Heart left ventricle (tissue), 13 donors: Measurements from ENCODE around the gene COX7A2L.

ENCODE experiments used
- POLR2A ChIP-seq, 2 donors: fragments of 450-650 bp; IDR thresholded peaks; one replicate each; pipeline ENCODE4 v1.6.1; 2017; ENCODE audit warnings: antibody characterized with exemption in 2 of 2, mild to moderate bottlenecking in 2 of 2, moderate library complexity in 2 of 2
- TF ChIP-seq, protein P1 (sequence below), 12 donors: fragments of 200-600 bp; sonication (generic) in 4 of 12; IDR thresholded peaks; one replicate each; pipeline versions ENCODE4 v1.5.0 to v1.8.0; 2018 to 2022; ENCODE audit warnings: antibody characterized with exemption in 12 of 12, mild to moderate bottlenecking in 5 of 12
- donor health status: ischemic (EF 13 %, LVEDD 7.1; RV severe dilation, severe dysfunction).
- donor health status: DM: no; HTN: yes; CAD: no.
- donor health status: DM: no; HTN: no; CAD: no.
- donor health status: ischemic (EF 25% LVEDD 6.9; RV normal size, moderate dysfunction).
- donor health status: ischemic (EF 25% LVEDD 5.7; RV mildly dilated, moderate dysfunction).
- donor health status: ischemic (EF 35%, LVEDD 5.7; RV mildly dilated, moderate dysfunction).
- donor health status: nonischemic (EF 11% LVEDD 7.7; RV severe dilation, severe dysfunction).
- donor health status: DM: yes; HTN: yes; CAD: no.
- donor health status: PGD.
- donor health status: ischemic (EF 29% LVEDD 5.4; RV normal size, mild dysfunction).
- donor health status: nonischemic (EF 23%, LVEDD 6.1; RV moderate dilation, normal function).

DNA sequence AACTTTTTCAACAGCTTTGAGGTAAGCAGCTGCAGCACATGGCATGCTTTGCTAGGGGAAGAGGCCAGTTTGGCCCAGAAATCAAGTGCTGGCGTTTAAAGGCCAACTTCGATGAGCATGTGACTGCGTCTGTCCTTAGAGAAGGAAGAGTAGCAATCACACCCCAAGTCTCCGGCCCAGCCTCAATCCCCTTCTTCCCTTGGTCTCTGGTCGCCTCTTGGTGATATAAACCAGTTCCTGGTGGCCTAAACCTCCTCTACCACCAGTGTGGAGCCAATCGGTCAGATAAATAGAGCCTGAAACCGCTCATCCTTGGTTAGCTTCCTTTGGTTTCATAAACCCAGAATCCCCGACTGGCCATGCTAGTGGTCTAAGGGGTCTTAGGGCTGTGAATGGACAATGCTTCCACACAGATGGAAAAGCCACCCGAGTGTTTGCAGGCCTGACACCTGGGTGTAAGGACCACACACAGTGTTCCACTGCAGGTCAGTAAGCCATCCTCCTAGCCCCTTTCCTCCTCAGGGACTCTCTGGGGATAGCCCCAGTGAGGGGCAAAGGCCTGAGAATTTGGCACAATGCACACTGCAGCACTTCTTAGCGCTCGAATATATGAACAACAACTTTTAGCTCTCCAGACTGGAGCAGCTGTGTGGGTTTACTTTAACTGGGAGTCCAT lies 23.0 kb upstream of the COX7A2L start:
- TF ChIP-seq, protein P1, sequence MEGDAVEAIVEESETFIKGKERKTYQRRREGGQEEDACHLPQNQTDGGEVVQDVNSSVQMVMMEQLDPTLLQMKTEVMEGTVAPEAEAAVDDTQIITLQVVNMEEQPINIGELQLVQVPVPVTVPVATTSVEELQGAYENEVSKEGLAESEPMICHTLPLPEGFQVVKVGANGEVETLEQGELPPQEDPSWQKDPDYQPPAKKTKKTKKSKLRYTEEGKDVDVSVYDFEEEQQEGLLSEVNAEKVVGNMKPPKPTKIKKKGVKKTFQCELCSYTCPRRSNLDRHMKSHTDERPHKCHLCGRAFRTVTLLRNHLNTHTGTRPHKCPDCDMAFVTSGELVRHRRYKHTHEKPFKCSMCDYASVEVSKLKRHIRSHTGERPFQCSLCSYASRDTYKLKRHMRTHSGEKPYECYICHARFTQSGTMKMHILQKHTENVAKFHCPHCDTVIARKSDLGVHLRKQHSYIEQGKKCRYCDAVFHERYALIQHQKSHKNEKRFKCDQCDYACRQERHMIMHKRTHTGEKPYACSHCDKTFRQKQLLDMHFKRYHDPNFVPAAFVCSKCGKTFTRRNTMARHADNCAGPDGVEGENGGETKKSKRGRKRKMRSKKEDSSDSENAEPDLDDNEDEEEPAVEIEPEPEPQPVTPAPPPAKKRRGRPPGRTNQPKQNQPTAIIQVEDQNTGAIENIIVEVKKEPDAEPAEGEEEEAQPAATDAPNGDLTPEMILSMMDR (IDR thresholded peaks at IDR 0.05): no peak
- TF ChIP-seq POLR2A (IDR thresholded peaks at IDR 0.05): no peak
